Natural killer cell (primary cell): ENCODE measurements around the gene DNASE1L3. TPM values are rescaled to one million over a fixed set of nuclear protein-coding genes. Genes with fewer than 3 reads are reported as not detected.

ENCODE experiments used
- ATAC-seq, 3 donors: fragments of 150-1000 bp in 2 of 3; fragments of 200-7000 bp in 1 of 3; cut with Tn5 transposase; 1 replicate in 1 of 3; 2 replicates in 2 of 3; pipeline ENCODE4 v1.10.0; 2021; ENCODE audit warnings: mild to moderate bottlenecking in 2 of 3, moderate library complexity in 2 of 3
- DNase-seq, 2 donors: peaks; one replicate each; pipeline versions ENCODE4 v3.0.0 to v3.0.0-alpha.2; 2013 to 2021; ENCODE audit warnings: mixed read lengths in 1 of 2
- H3K27ac ChIP-seq: one replicate; pipeline ENCODE4 v1.5.1; 2013; ENCODE audit warnings: mild to moderate bottlenecking, low read length
- H3K27me3 ChIP-seq: one replicate; pipeline ENCODE4 v1.6.1; 2013; ENCODE audit warnings: low read length; ENCODE audit not compliant: control insufficient read depth, insufficient read depth
- H3K36me3 ChIP-seq: one replicate; pipeline ENCODE4 v1.6.1; 2013; ENCODE audit warnings: low read length; ENCODE audit not compliant: control insufficient read depth, insufficient read depth
- H3K4me1 ChIP-seq: one replicate; pipeline ENCODE4 v1.6.1; 2013; ENCODE audit warnings: low read length; ENCODE audit not compliant: control insufficient read depth, insufficient read depth
- H3K4me3 ChIP-seq: one replicate; pipeline ENCODE4 v1.5.1; 2013; ENCODE audit warnings: low read length
- H3K9me3 ChIP-seq: one replicate; pipeline ENCODE4 v1.6.1; 2013; ENCODE audit warnings: low read length; ENCODE audit not compliant: control insufficient read depth, insufficient read depth
- H3K27ac Mint-ChIP-seq, 2 donors: one replicate each; pipeline ENCODE4 v1.8.0; 2022; ENCODE audit warnings: mild to moderate bottlenecking in 2 of 2, mixed read lengths in 2 of 2, moderate library complexity in 1 of 2
- H3K27me3 Mint-ChIP-seq, 2 donors: one replicate each; pipeline ENCODE4 v1.8.0; 2022; ENCODE audit warnings: low read depth in 2 of 2, mixed read lengths in 2 of 2
- H3K36me3 Mint-ChIP-seq: one replicate; pipeline ENCODE4 v1.8.0; 2022; ENCODE audit warnings: mixed read lengths
- H3K4me1 Mint-ChIP-seq, 2 donors: one replicate each; pipeline ENCODE4 v1.8.0; 2022; ENCODE audit warnings: mixed read lengths in 2 of 2
- H3K4me3 Mint-ChIP-seq: one replicate; pipeline ENCODE4 v1.8.0; 2022; ENCODE audit warnings: mild to moderate bottlenecking, moderate library complexity, mixed read lengths
- H3K9me3 Mint-ChIP-seq, 2 donors: one replicate each; pipeline ENCODE4 v1.8.0; 2022; ENCODE audit warnings: mixed read lengths in 2 of 2
- WGBS: methylation state at CpG from one replicate; pipeline ENCODE4 v1.1.7; 2013; ENCODE audit warnings: missing lambda C conversion rate; ENCODE audit not compliant: insufficient coverage; 5-methylcytosine and 5-hydroxymethylcytosine counted together
- intact Hi-C: fragments of 100-400 bp; cut with micrococcal nuclease; formaldehyde crosslinking; loops from one replicate; pipeline ENCODE4 v1.14.2; 2022
- total RNA-seq, 4 donors: library from RNA; stranded (reverse); fragments of 120-200 nt in 1 of 4; gene quantifications; one replicate each; pipeline versions ENCODE4 v1.2.3 to v1.2.4, GENCODE V29; 2013 to 2022
- TF ChIP-seq, protein P1 (sequence below): fragments of 200-600 bp; IDR thresholded peaks from one replicate; pipeline ENCODE4 v1.8.0; 2022; ENCODE audit warnings: antibody characterized with exemption

The DNASE1L3 gene
- total RNA-seq, 3 donors from 2014 or later (not counting 1 experiment from before 2014, with no cell fraction given) = 1.3 TPM; not detected in 2

DNA sequence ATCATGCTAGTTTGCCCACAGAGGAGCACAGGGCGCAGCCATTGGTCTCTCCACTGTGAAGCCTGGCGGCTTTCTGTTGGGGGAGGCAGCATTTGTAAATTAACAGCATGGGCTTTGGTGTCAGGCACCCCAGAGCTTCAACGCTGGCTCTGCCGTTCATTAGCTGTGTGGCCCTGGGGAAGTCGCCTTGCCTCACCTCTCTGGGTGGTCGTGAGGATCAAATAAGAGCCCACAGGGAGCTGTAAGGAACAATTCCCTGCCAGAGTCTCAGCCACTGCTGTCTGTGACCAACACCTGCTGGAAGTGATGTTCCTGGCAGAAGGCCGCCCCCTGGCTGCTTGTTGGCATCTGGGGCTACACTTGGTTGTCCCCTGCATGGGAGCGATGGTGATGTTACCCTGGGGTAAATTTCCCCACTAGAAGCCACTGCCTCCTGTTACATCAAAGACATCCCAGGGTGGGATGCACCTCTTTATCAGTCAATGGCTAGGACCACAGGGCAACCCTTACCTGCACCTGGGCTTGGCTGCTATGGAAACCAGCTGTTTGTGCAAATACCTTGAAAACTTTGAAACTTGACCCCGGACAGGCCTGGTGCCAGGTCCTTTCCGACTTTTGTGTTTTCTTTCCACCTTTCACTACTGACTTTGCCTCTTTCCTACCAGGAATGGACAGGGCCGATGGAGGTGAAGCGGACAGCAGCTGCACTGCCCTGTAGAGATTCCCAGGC, 36.9 kb downstream of the DNASE1L3 start:
- H3K27ac Mint-ChIP-seq = no peak overlapping the region
- Histone ChIP-seq H3K4me1 (peaks cover 19% of the 10 kb centered on the region), H3K36me3 (peaks cover 4% of the 10 kb centered on the region), H3K27me3 (peaks cover 2% of the 10 kb centered on the region), H3K9me3 (no peaks in the 10 kb centered on the region), H3K27ac (no peak overlapping the region), H3K4me3 (no peak overlapping the region)
- WGBS = 73% methylated on average over 12 of the region's 12 CpGs
- intact Hi-C loops = no loop called here
- peaks cover 0 to 12% of the 10 kb centered on the region in 2 donors for H3K4me1 Mint-ChIP-seq
- H3K36me3 Mint-ChIP-seq = no peaks in the 10 kb centered on the region
- no peak for ATAC-seq
- H3K4me3 Mint-ChIP-seq = no peak overlapping the region
- H3K9me3 Mint-ChIP-seq = no peaks in the 10 kb centered on the region
- peaks cover 0 to 10% of the 10 kb centered on the region in 2 donors for H3K27me3 Mint-ChIP-seq
- DNase-seq = peak in 1 of 2 donors; percentile 53
- TF ChIP-seq, protein P1, sequence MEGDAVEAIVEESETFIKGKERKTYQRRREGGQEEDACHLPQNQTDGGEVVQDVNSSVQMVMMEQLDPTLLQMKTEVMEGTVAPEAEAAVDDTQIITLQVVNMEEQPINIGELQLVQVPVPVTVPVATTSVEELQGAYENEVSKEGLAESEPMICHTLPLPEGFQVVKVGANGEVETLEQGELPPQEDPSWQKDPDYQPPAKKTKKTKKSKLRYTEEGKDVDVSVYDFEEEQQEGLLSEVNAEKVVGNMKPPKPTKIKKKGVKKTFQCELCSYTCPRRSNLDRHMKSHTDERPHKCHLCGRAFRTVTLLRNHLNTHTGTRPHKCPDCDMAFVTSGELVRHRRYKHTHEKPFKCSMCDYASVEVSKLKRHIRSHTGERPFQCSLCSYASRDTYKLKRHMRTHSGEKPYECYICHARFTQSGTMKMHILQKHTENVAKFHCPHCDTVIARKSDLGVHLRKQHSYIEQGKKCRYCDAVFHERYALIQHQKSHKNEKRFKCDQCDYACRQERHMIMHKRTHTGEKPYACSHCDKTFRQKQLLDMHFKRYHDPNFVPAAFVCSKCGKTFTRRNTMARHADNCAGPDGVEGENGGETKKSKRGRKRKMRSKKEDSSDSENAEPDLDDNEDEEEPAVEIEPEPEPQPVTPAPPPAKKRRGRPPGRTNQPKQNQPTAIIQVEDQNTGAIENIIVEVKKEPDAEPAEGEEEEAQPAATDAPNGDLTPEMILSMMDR = no peak

DNA sequence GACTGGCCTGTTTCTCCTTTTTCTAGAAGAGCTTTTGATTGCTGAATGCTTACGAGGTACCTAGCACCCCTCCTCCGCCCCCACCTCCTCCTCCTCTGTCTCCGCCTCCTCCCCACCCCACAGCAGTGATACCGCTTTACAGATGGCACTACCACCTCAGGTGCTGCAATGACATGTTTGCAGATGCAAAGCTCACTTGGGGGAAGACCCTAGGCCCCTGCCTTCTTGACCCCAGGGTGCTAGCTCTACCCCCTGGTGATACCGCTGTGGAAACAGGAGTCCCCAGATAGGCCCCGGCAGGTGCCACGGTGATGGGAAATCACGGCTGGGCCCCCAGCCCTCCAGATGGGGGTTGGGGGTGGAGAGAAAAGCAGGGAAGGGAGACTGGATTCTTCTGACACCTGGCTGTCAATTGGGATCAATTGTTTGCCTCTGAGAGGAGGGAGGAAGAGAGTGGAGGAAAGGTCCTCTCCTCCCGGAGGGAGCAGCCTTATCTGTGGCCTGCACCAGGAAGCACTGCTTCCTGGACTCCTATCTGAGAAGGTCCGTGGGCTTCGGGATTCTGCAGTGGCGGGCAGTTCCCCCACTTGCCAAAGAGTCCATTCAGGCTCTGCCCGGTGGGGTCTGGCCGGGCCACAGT, 37.6 kb downstream of the DNASE1L3 start:
- WGBS = 74% methylated on average over 14 of the region's 14 CpGs
- no peaks in the 10 kb centered on the region for H3K9me3 Mint-ChIP-seq
- no peak overlapping the region for H3K4me3 ChIP-seq
- no peak overlapping the region for H3K27ac ChIP-seq
- peaks cover 4% of the 10 kb centered on the region for H3K36me3 ChIP-seq
- H3K27me3 Mint-ChIP-seq = peaks cover 0 to 8% of the 10 kb centered on the region in 2 donors
- H3K27me3 ChIP-seq = peaks cover 2% of the 10 kb centered on the region
- no peak overlapping the region for H3K27ac Mint-ChIP-seq
- ATAC-seq = no peak
- peaks cover 0 to 6% of the 10 kb centered on the region in 2 donors for H3K4me1 Mint-ChIP-seq
- no peak overlapping the region for H3K4me3 Mint-ChIP-seq
- H3K4me1 ChIP-seq = peaks cover 13% of the 10 kb centered on the region
- intact Hi-C loops = no loop called here
- no peaks in the 10 kb centered on the region for H3K36me3 Mint-ChIP-seq
- no peaks in the 10 kb centered on the region for H3K9me3 ChIP-seq
- DNase-seq = no peak
- TF ChIP-seq, protein P1 = no peak

- Mint-ChIP-seq H3K4me1 (no peaks in the 10 kb centered on the region), H3K9me3 (no peaks in the 10 kb centered on the region), H3K36me3 (no peaks in the 10 kb centered on the region), H3K27me3 (peaks cover 0 to 5% of the 10 kb centered on the region in 2 donors), H3K27ac (no peak overlapping the region), H3K4me3 (no peak overlapping the region)
- no peak overlapping the region for H3K27ac ChIP-seq
- H3K4me1 ChIP-seq = peaks cover 3% of the 10 kb centered on the region
- WGBS = 94% methylated on average over 9 of the region's 9 CpGs
- no peak for DNase-seq
- intact Hi-C loops = no loop called here
- peaks cover 4% of the 10 kb centered on the region for H3K36me3 ChIP-seq
- no peak overlapping the region for H3K4me3 ChIP-seq
- H3K9me3 ChIP-seq = no peaks in the 10 kb centered on the region
- TF ChIP-seq, protein P1 = no peak
- no peak for ATAC-seq
- no peaks in the 10 kb centered on the region for H3K27me3 ChIP-seq
Measured at GRCh38 chr3:58171126-58171525, 39.6 kb downstream of the DNASE1L3 start.
